ENCODE measurements around the gene KLHDC4. TPM values are rescaled to one million over a fixed set of nuclear protein-coding genes. Genes with fewer than 3 reads are reported as not detected.

KLHDC4 gene
- total RNA-seq, 3 donors from 2014 or later (not counting 1 experiment from before 2014, with no cell fraction given), result 210 to 311 (median 210) TPM

- DNase-seq (no peak), ATAC-seq (no peak)
- peak overlapping the region; percentile 87 for H3K4me3 ChIP-seq (ENCODE audit: low read length)
- H3K9me3 ChIP-seq (ENCODE audit: control insufficient read depth, insufficient read depth, low read length), result no peaks in the 10 kb centered on the region
- peaks cover 16% of the 10 kb centered on the region for H3K36me3 ChIP-seq (ENCODE audit: control insufficient read depth, insufficient read depth, low read length)
- Mint-ChIP-seq H3K27me3 (ENCODE audit: low read depth in 2 of 2) (no peaks in the 10 kb centered on the region), H3K4me1 (peaks cover 49 to 53% of the 10 kb centered on the region in 2 donors), H3K4me3 (peak overlapping the region; percentile 100), H3K27ac (peak overlapping the region; percentile 95 to 100), H3K9me3 (no peaks in the 10 kb centered on the region), H3K36me3 (no peaks in the 10 kb centered on the region)
- TF ChIP-seq CTCF (IDR thresholded peaks at IDR 0.05), result no peak
- WGBS (ENCODE audit: insufficient coverage), result 40% methylated on average over 17 of the region's 17 CpGs
- intact Hi-C loops (cut with micrococcal nuclease), result loop anchor here (5.0 to 10.0 kb wide), 2 partner anchors 186 to 272 kb away; partner anchors contain the start of genes BANP and ZCCHC14
- H3K4me1 ChIP-seq (ENCODE audit: control insufficient read depth, insufficient read depth, low read length), result peaks cover 46% of the 10 kb centered on the region
- no peaks in the 10 kb centered on the region for H3K27me3 ChIP-seq (ENCODE audit: control insufficient read depth, insufficient read depth, low read length)
- H3K27ac ChIP-seq (ENCODE audit: low read length), result peak overlapping the region; percentile 96
Measured at GRCh38 chr16:87766485-87766797, 655 bp upstream of the KLHDC4 start.

GRCh38 chr16:87765473-87765775 lies 362 bp downstream of the KLHDC4 start:
- no peaks in the 10 kb centered on the region for H3K9me3 Mint-ChIP-seq
- DNase-seq (no peak), ATAC-seq (peak; percentile 66 to 80 (median 68))
- peaks cover 22% of the 10 kb centered on the region for H3K36me3 ChIP-seq (ENCODE audit: control insufficient read depth, insufficient read depth, low read length)
- H3K27ac Mint-ChIP-seq, result peak overlapping the region; percentile 95 to 100
- H3K9me3 ChIP-seq (ENCODE audit: control insufficient read depth, insufficient read depth, low read length), result no peaks in the 10 kb centered on the region
- no peaks in the 10 kb centered on the region for H3K27me3 Mint-ChIP-seq (ENCODE audit: low read depth in 2 of 2)
- intact Hi-C loops (cut with micrococcal nuclease), result loop anchor here (1.0 to 10.0 kb wide), 5 partner anchors 14 to 373 kb away; partner anchors contain the start of genes BANP, MAP1LC3B and ZCCHC14
- no peaks in the 10 kb centered on the region for H3K27me3 ChIP-seq (ENCODE audit: control insufficient read depth, insufficient read depth, low read length)
- TF ChIP-seq CTCF (IDR thresholded peaks at IDR 0.05), result no peak
- peak overlapping the region; percentile 87 for H3K4me3 ChIP-seq (ENCODE audit: low read length)
- H3K27ac ChIP-seq (ENCODE audit: low read length), result peak overlapping the region; percentile 96
- H3K4me3 Mint-ChIP-seq, result peak overlapping the region; percentile 100
- H3K4me1 ChIP-seq (ENCODE audit: control insufficient read depth, insufficient read depth, low read length), result peaks cover 53% of the 10 kb centered on the region
- H3K36me3 Mint-ChIP-seq, result no peaks in the 10 kb centered on the region
- under 1% methylated on average over 32 of the region's 32 CpGs for WGBS (ENCODE audit: insufficient coverage)
- peaks cover 53 to 58% of the 10 kb centered on the region in 2 donors for H3K4me1 Mint-ChIP-seq

GRCh38 chr16:87764600-87765472 lies 950 bp downstream of the KLHDC4 start:
- no peaks in the 10 kb centered on the region for H3K9me3 ChIP-seq (ENCODE audit: control insufficient read depth, insufficient read depth, low read length)
- DNase-seq (peak; percentile 67 to 90), ATAC-seq (peak; percentile 41 to 49 (median 45))
- Mint-ChIP-seq H3K9me3 (no peaks in the 10 kb centered on the region), H3K4me1 (peaks cover 53 to 58% of the 10 kb centered on the region in 2 donors), H3K36me3 (no peaks in the 10 kb centered on the region), H3K27me3 (ENCODE audit: low read depth in 2 of 2) (no peaks in the 10 kb centered on the region), H3K27ac (peak overlapping the region; percentile 95 to 100), H3K4me3 (peak overlapping the region; percentile 100)
- intact Hi-C loops (cut with micrococcal nuclease), result loop anchor here (1.0 to 10.0 kb wide), 5 partner anchors 14 to 373 kb away; partner anchors contain the start of genes BANP, MAP1LC3B and ZCCHC14
- peaks cover 53% of the 10 kb centered on the region for H3K4me1 ChIP-seq (ENCODE audit: control insufficient read depth, insufficient read depth, low read length)
- H3K27me3 ChIP-seq (ENCODE audit: control insufficient read depth, insufficient read depth, low read length), result no peaks in the 10 kb centered on the region
- no peak for TF ChIP-seq CTCF (IDR thresholded peaks at IDR 0.05)
- WGBS (ENCODE audit: insufficient coverage), result 19% methylated on average over 13 of the region's 14 CpGs
- H3K27ac ChIP-seq (ENCODE audit: low read length), result peak overlapping the region; percentile 96
- peak overlapping the region; percentile 87 for H3K4me3 ChIP-seq (ENCODE audit: low read length)
- peaks cover 26% of the 10 kb centered on the region for H3K36me3 ChIP-seq (ENCODE audit: control insufficient read depth, insufficient read depth, low read length)

Measured in natural killer cell (primary cell).